NCI-H146 treated with DMSO at 0.1 percent for 48 hours (cell line): ENCODE results near the gene TMEM128.
A peak's percentile ranks its signal among the peaks of the same experiment; 100 is the strongest.
"Not testable (repeated sequence)": the region's sequence is repeated elsewhere in the genome, so short reads cannot be mapped to it uniquely, and the experiment has no call there.

Source experiments
- DNase-seq: peaks from one replicate; lab custom pipeline; 2025; ENCODE audit not compliant: unreplicated experiment; lab: John Stamatoyannopoulos, UW

The TMEM128 gene

GRCh38 chr4:4248029-4248884, at the start of gene TMEM128:
TMEM128 (minus strand) TSS chr4:4248223; CDS start chr4:4248202, 21 bp downstream.
- peak; percentile 73 for DNase-seq

- DNase-seq: no peak
These were observed 48.3 kb upstream of the TMEM128 start for GRCh38 chr4:4296283-4296846.

- DNase-seq: no peak
These were observed 45.3 kb upstream of the TMEM128 start for GRCh38 chr4:4293279-4293678.

GRCh38 chr4:4289941-4290850, 42.2 kb upstream of the TMEM128 start, which contains the start of the genes LYAR and ZBTB49:
LYAR (minus strand) TSS chr4:4290154; CDS start chr4:4283742, 6,412 bp downstream.
ZBTB49 (plus strand) TSS chr4:4290251; CDS start chr4:4299946, 9,695 bp downstream.
- peak; percentile 68 for DNase-seq

GRCh38 chr4:4289597-4289940, 41.5 kb upstream of the TMEM128 start:
- no peak for DNase-seq

GRCh38 chr4:4289055-4289454, 41.0 kb upstream of the TMEM128 start:
- no peak for DNase-seq

GRCh38 chr4:4288098-4288497, 40.1 kb upstream of the TMEM128 start:
- no peak for DNase-seq

GRCh38 chr4:4284827-4285618, 37.0 kb upstream of the TMEM128 start:
- DNase-seq: no peak

- DNase-seq: no peak
These were observed 33.8 kb upstream of the TMEM128 start for GRCh38 chr4:4281787-4282186.

- no peak for DNase-seq
These were observed 29.5 kb upstream of the TMEM128 start for GRCh38 chr4:4277531-4277930.

GRCh38 chr4:4274226-4274625, 26.2 kb upstream of the TMEM128 start:
- DNase-seq: no peak

GRCh38 chr4:4271912-4272311, 23.9 kb upstream of the TMEM128 start:
- no peak for DNase-seq

GRCh38 chr4:4270529-4270928, 22.5 kb upstream of the TMEM128 start:
- no peak for DNase-seq

- no peak for DNase-seq
These were observed 21.8 kb upstream of the TMEM128 start for GRCh38 chr4:4269856-4270255.

- DNase-seq: no peak
These were observed 21.3 kb upstream of the TMEM128 start for GRCh38 chr4:4269331-4269731.

GRCh38 chr4:4268776-4269175, 20.8 kb upstream of the TMEM128 start:
- no peak for DNase-seq

GRCh38 chr4:4267981-4268380, 20.0 kb upstream of the TMEM128 start:
- DNase-seq: no peak

- peak; percentile 8 for DNase-seq
These were observed 12.2 kb upstream of the TMEM128 start for GRCh38 chr4:4260185-4260751.

- DNase-seq: peak; percentile 48
These were observed 11.6 kb upstream of the TMEM128 start for GRCh38 chr4:4259484-4260100.

GRCh38 chr4:4257705-4258104, 9.7 kb upstream of the TMEM128 start:
- DNase-seq: not testable (repeated sequence)
